Esophagus mucosa (tissue), 1 donor: ENCODE data around the gene AKT3. TPM values are rescaled to one million over a fixed set of nuclear protein-coding genes. Genes with fewer than 3 reads are reported as not detected.
"Not testable (repeated sequence)": the region's sequence is repeated elsewhere in the genome, so short reads cannot be mapped to it uniquely, and the experiment has no call there.

Experiments
- ATAC-seq: fragments of 200-7000 bp; cut with Tn5 transposase; one replicate; pipeline ENCODE4 v1.9.1; 2020
- total RNA-seq: library from RNA; stranded (reverse); gene quantifications from one replicate; pipeline ENCODE4 v1.2.4, GENCODE V29; 2023
- donor health status: DM: yes; HTN: yes; CAD: no.

AKT3 gene
- total RNA-seq, 1 donor from 2014 or later, result 4.1 TPM

DNA sequence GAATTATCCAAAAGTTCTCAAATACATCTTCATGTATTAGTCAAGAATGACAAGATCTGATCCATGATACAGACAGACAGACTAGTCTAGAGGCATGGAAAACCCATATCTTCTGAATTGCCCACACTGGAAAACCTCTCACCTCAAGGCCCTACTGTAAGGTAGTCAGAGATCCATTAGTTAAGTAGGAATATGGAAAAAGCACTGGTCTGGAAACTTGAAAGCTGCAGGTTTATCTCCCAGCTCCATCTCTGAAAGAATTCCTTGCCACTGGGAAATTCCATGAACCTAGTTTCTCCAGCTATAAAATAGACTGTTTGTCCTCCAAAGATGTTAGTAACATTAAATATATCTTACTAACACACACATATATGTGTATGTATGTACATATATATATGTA, 169.2 kb downstream of the AKT3 start:
- ATAC-seq, result no peak

DNA sequence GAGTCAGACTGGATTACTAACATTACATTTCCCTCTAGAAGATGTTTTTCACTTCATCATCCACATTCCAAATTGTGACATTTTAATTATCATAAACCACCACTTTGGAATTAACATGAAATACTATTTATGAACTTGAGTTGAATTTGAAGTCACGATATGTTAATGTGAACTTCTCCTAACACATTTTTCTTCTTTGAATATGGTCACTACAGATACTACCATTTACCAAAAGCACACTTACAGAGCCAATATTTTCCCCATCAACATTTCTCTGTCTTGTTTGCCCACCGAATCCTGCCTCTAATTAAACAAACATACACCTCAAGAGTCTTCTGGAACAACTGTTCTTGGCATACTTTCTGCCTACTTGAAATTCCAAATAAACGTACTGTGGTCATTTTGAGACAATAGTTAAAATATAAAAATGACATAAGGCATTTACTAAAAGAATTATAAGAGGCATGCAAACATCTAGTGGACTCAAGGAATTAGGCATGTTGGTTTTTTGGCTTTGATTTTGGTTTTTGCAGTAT, 177.4 kb downstream of the AKT3 start:
- no peak for ATAC-seq

DNA sequence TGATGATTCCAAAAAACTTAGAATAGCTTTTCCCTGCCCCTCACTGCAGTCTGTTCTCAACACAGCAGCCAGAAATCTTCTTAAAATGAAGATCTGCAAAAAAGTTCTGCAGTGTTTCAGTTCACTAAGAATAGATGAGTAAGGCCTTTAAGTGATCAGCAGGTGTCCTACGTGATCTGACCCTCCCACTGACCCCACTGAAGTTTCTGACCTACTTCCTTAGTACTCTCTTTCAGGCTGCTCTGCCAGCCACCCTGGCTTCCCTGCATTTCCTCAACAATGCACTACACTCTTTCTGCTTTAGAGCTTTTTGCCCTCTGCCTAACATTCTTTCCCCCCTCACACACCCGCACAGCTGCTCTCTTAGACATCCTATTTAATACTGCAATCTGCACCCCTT, 182.5 kb downstream of the AKT3 start:
- no peak for ATAC-seq

DNA sequence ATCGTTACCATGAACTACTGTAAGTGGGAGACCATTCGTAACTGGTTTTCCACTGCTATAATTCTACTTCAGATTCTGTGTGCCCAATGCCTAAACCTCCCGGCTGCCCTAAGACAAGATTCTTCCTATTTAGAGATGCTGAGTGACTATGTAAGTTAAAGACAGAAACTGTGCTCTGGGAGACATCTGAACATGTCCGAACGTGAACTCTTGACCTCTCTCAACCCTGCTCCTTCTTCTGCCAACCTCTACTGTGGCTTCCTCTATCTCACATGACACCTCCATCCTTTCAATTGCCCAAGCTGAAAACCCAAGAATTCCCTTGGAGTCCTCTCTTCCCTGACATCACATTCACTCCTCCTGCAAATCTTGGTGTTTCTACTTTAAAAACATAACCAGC, 182.9 kb downstream of the AKT3 start:
- ATAC-seq, result no peak

DNA sequence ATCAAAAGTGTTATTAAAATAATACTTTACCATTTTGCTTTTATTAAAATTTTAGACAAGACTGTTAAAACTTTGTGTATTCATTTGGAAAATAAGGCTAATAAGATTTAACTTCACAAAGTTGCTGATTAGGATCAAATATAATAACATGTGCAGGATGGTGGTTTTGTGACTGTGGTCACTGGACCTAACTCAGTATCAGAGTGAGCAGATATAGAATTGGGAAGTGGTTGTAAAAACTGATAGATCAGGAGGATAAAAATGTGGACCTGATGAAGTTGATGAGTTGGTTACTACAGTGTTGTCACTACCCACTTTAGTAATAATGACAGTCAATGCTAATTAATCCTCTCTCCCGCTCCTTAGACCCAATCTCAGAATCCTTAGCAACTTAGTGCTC, 186.4 kb downstream of the AKT3 start:
- no peak for ATAC-seq

DNA sequence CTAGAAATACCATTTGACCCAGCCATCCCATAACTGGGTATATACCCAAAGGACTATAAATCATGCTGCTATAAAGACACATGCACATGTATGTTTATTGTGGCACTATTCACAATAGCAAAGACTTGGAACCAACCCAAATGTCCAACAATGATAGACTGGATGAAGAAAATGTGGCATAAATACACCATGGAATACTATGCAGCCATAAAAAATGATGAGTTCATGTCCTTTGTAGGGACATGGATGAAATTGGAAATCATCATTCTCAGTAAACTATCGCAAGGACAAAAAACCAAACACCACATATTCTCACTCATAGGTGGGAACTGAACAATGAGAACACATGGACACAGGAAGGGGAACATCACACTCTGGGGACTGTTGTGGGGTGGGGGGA, 187.9 kb downstream of the AKT3 start:
- ATAC-seq, result not testable (repeated sequence)

DNA sequence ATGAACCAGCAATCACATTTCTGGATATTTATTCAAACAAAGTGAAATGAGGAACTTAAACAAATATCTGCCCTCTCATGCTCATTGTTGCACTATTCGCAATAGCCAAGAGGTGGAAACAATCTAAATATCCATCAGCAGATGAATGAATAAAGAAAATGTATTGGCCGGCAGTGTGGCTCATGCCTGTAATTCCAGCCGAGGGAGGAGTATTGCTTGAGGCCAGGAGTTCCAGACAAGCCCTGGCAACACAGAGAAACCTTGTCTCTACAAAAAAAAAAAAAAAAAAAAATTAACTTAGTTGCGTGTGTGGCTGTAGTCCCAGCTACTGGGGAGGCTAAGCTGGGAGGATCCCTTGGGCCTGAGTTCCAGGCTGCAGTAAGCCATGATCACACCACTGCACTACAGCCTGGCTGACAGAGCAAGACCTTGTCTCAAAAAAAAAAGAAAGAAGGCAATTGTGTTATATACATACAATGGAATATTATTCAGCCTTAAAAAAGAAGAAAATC, 191.4 kb downstream of the AKT3 start:
- ATAC-seq, result no peak

DNA sequence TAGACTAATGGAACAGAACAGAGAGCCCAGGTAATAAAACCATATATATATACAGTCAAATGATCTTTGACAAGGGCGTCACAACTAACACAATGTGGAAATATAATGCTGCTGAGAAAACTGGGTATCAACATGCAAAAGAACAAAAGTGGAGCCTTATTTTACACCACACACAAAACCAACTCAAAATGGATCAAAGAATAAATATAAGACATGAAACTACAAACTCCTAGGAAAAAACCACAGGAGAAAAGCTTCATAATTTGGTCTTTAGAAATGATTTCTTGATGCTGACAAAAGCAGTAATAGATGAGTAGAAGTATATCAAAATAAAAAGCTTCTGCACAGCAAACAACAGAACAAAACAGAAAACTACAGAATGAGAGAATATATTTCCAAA, 192.2 kb downstream of the AKT3 start:
- ATAC-seq, result no peak

DNA sequence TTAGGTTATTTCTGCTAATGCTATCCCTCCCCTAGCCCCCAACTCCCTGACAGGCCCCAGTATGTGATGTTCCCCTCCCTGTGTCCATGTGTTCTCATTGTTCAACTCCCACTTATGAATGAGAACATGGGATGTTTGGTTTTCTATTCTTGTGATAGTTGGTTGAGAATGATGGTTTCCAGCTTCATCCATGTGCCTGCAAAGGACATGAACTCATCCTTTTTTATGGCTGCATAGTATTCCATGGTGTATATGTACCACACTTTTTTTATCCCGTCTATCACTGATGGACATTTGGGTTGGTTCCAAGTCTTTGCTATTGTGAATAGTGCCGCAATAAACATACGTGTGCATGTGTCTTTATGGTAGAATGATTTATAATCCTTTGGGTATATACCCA, 200.5 kb downstream of the AKT3 start:
- ATAC-seq, result not testable (repeated sequence)

DNA sequence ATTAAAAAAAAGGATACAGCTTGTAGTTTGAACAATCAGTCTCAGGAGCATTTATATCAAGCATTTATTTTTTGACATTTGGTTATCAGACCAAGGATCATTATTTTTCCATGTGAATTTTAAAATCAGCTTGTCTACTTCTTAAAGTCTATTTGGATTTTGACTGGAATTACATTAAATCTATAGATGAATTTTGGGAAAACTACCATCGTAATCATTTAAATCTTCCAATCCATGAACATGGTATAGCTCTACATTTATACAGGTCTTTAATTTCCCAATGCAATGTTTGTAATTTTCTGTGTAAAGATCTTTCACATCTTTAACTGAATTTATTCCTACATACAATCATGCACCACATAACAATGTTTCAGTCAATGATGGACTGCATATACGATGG, 203.2 kb downstream of the AKT3 start:
- no peak for ATAC-seq

DNA sequence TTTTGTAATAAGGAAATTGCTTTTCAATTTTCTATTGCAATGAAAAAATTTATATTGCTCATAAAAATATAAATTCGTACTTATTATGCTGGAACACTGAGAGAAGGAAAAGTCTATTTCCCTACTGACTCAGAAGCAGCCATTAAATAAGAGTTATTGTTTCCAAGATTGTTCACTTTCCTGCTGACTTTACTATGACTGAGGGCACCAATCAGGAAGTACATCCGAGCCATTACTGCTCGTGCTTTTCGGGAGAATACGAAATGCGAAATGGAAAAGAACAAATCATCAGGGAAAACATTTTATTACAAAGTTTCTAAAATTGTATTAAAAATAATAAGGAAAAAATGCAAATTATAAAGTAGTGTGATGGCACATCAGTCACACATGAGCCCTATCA, 204.8 kb downstream of the AKT3 start:
- ATAC-seq, result no peak

DNA sequence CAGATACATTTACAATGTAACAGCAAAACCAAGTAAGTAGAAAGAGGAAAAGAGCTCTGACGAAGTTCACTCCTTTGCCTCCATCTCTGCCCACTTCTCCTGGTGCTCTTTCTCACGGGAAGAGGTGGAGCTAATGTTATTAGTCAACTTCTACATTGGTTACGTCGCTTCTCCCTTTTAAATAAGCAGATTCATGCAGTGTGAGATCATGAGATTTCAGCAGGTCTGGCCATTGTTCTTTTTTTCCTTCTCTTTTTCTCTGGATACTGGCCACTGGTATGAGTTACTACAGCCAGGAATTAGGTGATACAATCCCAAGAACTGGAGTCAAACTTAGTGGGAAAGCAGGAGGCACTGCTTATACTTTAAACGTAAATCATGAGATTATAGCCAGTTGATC, 207.1 kb downstream of the AKT3 start:
- ATAC-seq, result no peak

DNA sequence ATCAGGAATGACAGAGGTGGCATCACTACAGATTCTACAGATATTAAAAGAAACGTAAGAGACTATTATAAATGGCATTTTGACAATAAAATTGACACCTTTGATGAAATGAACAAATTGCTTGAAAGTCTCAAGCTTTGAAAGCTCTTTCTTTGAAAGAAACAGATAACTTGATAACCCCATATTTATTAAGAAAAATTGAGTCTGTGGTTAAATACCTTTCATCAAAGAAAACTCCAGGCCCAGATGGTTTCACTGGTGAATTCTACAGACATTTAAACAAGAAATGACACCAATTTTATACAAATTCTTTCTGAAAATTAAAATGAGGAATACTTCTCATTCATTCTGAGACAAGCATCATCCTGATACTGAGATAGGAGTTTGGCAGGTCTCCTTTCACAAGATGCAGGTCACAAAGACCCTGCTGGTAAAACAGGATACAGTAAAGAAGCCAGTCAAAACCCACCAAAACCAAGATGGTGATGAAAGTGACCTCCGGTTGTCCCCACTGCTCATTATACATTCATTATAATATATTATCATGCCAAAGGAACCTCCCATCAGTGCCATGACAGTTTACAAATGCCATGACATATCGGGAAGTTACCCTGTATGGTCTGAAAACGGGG, 210.9 kb downstream of the AKT3 start:
- ATAC-seq, result no peak

DNA sequence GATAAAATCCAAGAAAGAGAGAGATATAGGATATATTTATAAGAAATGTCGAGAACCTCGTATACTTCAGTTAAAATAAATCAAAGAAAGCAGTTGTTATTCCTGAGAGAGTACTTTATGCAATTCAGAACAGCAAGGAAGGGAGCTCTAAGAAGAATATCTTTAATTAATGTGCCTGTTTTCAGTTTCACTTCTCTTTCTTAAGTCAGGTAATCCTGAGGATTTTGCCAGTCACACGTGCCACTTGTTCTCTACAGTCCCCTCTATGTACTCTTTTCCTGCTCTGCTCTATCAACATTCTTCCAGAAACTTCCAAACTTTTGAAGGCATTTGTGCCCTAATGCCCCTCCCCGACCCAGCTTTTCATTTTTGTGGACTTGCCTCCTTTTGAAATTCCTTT, 211.9 kb downstream of the AKT3 start:
- ATAC-seq, result no peak

DNA sequence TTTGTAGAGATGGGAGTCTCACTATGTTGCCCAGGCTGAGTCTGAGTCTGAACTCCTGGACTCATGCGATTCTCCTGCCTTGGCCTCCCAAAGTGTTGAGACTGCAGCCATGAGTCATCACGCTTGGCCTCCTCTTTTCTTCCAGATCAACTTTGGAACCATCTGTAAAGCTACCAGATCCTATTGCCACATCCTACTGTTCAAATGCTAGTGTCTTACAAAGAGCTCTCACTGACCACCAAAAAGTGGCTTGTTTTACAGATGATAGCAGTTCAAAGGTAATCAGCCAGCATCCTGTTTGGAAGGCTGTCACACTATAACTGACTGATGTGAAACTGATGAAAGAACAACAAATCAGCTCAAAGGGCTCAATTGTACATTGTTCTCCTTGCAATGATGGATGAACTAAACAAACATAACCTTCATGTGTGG, 221.6 kb downstream of the AKT3 start:
- ATAC-seq, result no peak

DNA sequence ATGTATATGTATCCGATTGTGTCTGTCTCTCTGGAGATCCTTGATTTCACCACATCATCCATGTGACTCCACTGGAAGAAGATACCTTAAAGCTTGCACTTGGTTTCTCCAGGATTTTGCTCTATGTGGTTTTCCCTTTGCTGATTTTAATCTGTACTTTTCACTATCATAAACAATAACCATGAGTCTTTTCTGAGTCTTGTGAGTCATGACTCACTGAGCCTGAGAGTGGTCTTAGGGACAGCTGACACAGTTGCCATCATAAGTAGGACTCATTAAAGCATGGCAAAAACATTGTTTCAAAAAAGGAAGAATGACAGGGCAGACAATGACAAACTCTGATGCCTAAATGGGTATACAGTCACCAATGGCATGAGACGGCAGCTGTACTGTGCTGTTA, 226.2 kb downstream of the AKT3 start:
- ATAC-seq, result no peak

DNA sequence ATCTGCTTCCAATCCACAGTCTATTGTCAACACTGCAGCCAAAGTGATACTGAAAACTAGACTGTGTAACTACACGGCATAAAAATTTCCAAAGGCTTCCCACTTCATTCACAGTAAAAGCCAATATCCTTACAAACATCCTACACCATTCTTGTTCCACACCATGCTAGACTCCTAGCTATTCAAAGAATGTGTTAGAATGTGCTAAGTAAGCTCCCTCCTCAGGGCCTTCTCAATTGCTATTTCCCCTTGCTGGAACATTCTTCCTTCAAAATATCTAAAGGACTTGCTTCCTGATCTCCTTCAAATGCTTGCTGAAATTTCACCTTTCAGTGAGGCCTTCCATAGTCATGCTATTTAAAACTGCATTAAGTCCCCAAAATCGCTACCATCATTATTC, 228.1 kb downstream of the AKT3 start:
- ATAC-seq, result no peak

DNA sequence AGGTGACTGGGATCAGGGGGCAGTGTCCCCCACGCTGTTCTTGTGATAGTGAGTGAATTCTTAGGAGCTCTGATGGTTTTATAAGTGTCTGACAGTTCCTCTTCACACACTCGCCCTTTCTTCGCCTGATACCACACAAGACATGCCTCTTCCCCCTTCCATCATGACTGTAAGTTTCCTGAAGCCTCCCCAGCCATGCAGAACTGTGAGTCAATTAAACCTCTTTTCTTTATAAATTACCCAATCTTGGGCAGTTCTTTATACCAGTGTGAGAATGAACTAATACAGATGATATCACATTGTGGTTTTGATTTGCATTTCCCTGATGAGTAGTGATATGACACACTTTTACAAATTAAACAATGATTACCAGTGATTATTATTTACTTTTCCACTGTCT, 229.9 kb downstream of the AKT3 start:
- no peak for ATAC-seq

DNA sequence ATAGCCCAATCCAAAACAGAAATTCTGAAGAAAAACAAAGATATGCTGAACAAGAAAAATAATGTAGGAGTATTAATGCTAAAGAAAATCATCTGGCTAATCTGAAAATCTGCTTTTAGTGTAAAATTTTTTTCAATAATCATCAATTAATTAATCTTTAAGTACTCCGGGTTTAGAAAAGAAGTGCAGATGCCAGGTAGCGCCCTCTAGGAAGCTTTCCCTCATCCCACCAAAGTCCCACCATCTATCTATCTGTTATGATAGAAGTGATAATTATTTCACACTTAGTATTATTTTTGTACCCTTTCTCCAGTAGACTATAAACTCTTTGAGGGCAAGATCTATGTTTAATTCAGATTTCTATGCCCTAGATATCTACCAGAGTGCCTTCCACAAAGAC, 240.3 kb downstream of the AKT3 start:
- no peak for ATAC-seq

DNA sequence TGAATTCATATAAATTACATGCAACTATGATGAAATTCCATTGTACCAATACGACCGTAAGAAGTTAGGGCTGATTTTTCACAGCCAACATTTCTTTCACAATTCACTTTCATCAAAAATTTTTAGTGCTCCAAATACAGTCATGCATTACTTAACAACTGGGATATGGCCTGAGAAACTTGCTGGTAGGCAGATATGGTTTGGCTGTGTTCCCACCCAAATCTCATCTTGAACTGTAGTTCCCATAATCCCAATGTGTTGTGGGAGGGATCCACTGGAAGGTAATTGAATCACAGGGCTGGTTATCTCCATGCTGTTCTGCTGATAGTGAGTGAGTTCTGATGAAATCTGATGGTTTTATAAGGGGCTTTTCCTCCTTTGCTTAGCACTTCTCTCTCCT, 244.4 kb downstream of the AKT3 start:
- no peak for ATAC-seq

DNA sequence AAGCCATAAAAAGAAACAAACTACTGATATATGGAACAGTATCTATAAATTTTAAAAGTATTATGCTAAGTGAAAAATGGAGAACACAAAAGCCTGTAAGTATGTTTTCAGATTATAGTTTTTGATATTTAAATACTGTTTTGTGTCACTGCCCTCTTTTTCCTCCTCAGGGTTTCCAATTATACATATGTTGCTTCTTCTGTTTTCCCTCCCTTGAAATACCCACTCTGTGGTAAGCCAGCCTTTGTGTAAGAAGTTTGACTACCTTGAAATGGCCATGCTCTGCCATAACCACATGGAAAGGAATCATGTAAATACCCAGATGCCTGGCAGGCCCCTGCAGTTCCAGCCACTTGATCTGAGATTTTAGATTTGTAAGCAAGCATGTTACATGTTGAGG, 248.3 kb downstream of the AKT3 start:
- ATAC-seq, result no peak

DNA sequence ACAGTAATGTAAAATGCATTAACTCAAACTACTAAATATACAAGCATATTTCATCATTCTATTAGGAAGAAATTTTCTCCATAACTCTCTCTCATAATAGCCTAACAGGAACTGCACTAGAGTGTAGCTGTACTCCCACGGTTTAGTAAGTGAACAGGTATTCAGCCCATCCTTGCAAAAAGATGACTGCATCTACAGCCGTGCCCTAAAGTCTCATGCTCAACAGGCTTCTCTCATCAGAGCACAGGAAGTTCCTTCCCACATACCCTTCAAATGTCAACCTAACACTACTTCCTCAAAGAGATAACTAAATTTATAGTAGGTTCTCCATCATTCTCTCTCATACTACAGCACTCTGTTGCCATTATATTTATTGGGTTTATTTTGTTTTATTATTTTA, 251.6 kb downstream of the AKT3 start:
- ATAC-seq, result peak; percentile 74

DNA sequence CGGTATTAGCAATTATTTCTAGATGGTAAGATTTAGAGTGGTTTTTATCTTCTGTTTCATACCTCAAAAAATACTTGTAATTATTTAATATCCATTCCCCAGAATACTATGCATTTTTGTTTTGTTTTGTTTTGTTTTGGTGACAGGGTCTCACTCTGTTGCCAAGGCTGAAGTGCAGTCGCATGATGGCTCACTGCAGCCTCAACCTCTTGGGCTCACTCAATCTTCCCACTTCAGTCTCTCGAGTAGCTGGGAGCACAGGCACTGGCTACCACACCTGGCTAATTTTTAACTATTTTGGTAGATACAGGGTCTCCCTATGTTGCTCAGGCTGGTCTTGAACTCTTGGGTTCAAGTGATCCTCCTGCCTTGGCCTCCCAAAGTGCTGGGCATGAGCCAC, 252.7 kb downstream of the AKT3 start:
- ATAC-seq, result no peak

DNA sequence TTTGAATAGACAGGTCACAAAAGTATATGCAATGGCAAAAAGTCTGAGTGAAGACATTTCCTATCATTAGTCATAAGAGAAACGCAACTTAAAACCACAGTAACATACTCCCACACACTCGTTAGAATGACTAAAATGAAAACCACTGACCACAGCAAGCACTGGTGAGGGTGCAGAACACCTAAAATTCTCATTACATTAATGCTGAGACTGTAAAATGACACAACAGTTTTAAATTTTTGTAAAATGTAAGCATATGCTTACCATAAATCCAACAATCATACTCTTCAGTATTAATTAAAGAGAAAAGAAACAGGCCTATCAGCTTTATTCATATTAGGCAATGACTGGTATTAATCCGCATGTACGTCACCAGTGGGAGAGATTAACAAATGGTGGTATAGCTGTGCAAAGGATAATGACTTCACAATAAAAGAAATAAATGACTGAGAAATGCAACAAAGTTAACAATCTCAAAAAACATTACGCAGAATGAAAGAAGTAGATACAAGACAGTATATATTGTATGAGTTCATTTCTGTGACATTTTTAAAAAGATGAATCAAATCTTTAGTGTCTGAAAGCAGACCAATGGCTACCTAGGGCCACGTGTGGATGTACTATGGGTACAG, 253.5 kb downstream of the AKT3 start:
- ATAC-seq, result no peak
